HG02973 (cell line): ENCODE results near the gene SYNJ2BP.

Experiments
- ATAC-seq: cut with Tn5 transposase; IDR thresholded peaks from one replicate; pipeline ENCODE4 v1.9.1; 2021; ENCODE audit warnings: moderate library complexity; ENCODE audit not compliant: unreplicated experiment

SYNJ2BP gene

GRCh38 chr14:70394674-70395306, 22.1 kb downstream of the SYNJ2BP start:
- ATAC-seq, result no peak

GRCh38 chr14:70392676-70393075, 24.2 kb downstream of the SYNJ2BP start:
- ATAC-seq, result no peak

- ATAC-seq, result no peak
These were observed 25.1 kb downstream of the SYNJ2BP start for GRCh38 chr14:70391493-70392391.

GRCh38 chr14:70382536-70382935, 34.4 kb downstream of the SYNJ2BP start:
- ATAC-seq, result no peak

GRCh38 chr14:70380824-70381223, 36.1 kb downstream of the SYNJ2BP start:
- no peak for ATAC-seq

- ATAC-seq, result no peak
These were observed 38.2 kb downstream of the SYNJ2BP start for GRCh38 chr14:70378696-70379095.
